NCI-H1417 (cell line): ENCODE data around the gene C1orf167.

Source experiments
- DNase-seq, 3 experiments: peaks; one replicate each; lab custom pipeline; 2025; lab: John Stamatoyannopoulos, UW

C1orf167 gene

GRCh38 chr1:11761285-11761684, 708 bp upstream of the C1orf167 start:
- no peak for DNase-seq

GRCh38 chr1:11764115-11764514, 2.1 kb downstream of the C1orf167 start:
- DNase-seq = no peak

DNA sequence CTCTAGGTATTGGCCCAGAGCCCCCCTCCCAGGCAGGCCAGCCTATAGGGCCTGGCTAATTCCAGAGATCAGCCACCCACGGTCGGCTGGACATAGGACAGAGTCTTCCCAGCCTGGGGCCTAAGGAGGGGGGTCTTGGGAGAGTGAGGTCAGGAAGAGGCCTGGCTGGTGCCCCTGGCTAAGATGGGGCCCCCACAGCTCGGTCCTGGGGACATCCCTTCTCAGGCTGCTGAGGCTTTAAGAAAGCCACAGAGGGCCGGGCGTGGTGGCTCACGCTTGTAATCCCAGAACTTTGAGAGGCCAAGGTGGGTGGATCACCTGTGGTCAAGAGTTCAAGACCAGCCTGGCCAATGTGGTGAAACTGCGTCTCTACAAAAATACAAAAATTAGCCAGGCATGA, 2.5 kb downstream of the C1orf167 start:
- no peak for DNase-seq

DNA sequence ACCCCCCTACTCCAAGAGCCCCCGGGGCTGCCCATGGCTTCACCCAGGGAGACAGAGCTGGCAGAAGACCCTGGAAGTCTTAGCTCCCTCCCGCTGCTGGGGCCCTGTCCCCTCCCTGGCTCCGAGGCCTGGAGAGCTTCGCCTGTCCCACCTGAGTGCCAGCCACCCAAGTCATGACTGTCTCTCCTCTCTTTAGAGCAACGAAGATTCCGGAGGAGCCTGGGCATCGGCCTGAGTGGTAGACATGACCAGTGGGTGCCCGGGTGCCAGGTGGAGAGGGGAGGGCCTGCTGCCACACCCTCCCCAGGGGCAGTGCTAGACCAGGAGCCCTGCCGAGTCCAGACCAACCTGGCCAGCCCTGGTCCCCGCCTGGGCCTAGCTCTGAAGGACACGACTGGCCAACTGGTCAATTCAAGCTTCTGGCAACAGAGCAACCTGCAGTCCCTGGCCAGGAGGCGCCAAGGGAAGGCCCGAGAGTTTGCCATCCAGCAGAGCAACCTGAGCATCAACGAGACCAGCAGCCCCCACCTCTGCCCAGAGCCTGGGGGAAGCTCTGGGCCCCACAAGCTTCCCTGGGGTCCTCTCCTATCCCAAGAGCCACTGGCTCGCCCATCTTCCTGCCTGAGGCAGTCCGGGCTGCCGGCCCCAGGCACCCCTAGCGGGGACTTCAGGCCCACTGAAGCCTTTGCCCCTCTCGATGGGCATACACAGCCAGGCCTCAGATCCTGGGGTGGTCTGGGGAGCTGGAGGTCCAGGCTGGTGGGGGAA, 3.9 kb downstream of the C1orf167 start:
- no peak for DNase-seq

DNA sequence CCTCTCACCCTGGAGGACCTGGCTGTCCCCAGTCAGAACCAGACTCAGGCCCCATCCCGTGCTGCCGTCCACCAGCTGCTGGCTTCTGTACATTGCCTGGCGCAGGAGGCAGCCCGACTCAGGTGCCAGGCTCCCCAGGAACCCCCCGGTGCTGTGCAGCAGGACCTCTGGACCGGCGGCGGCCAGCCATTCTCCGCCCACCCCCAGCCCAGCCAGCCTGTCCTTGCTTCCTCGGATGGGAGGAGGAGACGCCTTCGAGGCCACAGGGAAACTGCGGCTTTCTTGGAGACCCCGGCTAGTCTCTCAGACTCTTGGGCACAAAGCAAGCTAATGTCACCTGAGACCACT, 4.4 kb downstream of the C1orf167 start:
- no peak for DNase-seq

DNA sequence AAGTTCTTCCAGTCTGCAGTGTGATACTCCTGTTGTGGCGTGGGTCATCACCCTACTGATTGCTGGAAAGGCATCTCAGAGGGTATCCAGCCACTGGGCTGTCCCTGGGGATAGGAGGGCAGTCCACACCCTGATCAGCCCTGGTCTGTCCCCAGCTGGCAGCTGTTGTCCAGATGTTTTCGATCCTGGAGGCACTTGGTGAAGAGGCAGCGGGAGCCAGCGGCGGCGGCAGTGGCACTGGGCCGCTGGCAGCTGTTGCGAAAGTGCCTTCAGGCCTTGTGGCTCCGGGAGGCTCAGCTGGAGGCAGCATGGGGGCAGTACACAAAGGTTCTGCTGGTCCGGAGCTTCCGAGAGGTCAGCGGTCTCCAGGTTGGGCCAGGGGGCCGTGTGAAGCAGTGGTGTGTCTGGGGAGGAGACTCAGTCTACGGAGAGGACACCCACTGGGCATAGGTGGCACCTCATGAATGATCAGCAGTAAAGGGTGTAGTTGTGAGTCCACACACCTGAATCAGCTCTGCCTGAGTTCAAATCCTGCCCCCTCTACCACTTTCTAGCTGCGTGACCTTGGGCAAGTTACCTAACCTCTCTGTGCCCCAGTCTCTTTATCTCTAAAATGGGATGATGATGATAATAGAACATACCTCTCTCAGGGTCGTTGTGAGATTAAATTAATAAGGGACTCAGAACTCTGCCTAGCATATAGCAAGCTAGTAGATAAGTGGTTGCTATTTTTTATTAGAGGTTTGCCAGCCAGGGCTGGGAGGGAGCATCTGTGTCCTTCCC, 6.1 kb downstream of the C1orf167 start:
- no peak for DNase-seq

GRCh38 chr1:11768821-11769220, 6.8 kb downstream of the C1orf167 start:
- no peak for DNase-seq

- no peak for DNase-seq
These were observed 7.3 kb downstream of the C1orf167 start for GRCh38 chr1:11769274-11769673.

DNA sequence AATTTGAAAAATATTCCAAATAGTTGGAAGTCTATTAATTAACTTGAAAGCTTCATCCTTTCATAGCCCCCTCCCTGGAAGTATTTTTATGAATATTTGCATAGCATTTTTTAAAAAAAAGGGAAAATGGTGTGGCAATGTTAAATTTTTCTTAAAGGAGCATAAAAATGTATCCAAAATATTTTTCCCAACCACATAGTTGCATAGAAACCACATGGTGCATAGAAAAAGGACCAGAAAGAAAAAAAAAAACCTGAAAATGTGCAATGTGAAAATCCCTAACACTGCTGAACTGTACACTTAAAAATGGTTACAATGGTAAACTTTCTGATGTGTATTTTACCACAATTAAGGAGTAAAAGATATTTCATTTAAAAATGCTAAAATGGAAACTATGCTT, 8.0 kb downstream of the C1orf167 start:
- DNase-seq = no peak

DNA sequence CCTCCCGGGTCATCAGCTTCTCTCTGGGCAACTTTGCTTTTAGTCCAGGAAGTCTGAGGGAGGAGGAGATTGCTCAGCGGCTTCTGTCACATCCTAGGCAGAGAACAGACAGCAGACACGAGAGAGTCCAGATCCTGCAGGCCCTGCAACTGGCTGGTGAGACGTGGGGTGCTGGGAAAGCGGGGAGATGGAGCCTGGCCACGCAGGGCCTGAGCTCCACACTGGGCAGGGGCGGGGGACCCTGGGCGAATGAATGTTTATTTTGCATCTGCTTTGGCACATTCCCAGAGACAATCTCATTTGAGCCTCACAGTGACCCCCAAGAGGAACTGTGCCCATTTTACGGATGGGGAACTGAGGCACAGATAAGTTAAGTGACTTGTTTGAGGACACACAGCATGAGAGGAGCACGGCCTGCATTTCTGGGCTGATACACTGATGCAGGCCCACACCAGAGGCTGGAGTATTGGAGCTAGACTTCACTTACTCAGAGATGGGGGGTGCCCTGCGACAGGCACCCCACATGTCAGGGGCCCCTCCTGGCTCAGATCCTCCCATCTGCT, 9.6 kb downstream of the C1orf167 start:
- no peak for DNase-seq

GRCh38 chr1:11772458-11772857, 10.5 kb downstream of the C1orf167 start:
- no peak for DNase-seq

DNA sequence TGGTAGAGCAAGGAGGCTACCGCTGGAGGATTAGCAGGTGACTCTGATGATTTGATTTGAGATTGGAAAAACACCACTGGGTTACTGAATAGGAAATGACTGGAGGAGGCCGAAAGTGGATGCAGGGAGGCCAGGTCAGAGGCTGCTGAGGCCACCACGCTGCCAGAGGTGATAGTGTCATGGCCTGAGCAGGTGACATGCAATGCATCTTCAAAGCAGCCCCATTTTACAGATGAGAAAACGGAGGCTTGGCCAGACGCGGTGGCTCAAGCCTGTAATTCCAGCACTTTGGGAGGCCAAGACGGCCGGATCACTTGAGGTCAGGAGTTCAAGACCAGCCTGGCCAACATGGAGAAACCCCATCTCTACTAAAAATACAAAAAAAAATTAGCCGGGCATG, 12.8 kb downstream of the C1orf167 start:
- DNase-seq = no peak

DNA sequence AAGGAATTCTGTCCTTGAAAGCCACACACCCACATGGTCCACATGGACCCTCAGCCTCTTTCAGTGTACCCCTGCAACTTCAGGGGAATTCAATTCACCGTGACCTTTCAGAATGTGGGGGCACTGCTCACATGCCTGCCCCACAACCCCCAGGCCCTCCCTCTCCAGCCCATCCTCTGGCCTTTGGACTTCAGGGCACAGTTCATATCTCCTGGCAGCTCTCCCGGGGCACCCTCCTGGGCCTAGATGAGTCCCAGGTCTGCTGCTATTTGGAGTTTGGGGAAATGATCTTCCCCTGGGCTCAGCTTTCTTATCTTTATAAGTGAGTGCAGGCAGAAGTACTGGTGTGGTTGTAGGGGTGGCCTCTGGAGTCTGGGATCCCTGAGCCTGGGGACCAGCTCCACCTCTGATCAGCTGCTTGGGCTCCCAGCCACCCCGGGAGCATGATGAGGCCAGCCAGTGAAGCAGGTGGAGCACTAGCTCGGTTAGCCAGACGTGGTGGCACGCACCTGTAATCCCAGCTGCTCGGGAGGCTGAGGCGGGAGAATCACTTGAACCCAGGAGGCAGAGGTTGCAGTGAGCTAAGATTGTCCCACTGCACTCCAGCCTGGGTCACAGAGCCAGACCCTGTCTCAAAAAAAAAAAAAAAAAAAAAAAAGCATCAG, 15.8 kb downstream of the C1orf167 start:
- DNase-seq = no peak

GRCh38 chr1:11778336-11778735, 16.3 kb downstream of the C1orf167 start:
- no peak for DNase-seq

DNA sequence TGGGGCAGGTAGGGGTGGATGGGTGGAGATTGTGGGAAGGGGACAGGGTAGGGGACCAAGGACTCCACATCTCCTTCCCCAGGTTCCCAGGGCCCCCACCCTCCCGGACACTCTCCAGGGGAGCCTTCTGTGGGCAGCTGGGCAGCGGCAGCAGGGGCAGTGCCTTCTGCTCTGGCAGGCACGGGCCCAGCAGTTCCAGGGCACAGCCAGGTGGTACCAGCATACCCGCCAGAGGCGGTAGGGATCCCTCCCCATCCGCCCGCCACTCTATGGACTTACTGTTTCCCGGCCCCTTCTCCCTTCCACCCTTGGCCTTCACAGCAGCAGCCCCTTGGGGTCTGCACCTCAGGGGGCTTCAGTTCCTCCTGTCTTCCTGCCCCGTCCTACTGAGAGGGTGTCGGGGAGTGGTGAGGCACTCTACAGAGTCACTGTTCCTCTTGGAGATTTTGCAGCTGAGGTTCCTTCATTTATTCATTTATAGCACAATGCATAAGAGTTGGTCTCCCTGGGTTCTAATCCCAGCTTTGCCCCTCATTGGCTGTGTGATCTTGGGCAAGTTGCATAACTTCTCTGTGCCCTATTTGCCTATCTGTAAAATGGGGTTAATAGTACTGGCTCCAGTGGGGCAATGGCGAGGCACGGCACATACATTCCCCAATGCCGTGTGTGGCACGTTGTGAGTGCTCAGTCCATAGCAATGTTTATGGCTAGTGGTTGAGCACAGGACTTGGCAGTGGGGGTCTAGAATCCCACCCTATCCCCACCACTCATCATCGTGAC, 17.0 kb downstream of the C1orf167 start:
- DNase-seq = no peak

DNA sequence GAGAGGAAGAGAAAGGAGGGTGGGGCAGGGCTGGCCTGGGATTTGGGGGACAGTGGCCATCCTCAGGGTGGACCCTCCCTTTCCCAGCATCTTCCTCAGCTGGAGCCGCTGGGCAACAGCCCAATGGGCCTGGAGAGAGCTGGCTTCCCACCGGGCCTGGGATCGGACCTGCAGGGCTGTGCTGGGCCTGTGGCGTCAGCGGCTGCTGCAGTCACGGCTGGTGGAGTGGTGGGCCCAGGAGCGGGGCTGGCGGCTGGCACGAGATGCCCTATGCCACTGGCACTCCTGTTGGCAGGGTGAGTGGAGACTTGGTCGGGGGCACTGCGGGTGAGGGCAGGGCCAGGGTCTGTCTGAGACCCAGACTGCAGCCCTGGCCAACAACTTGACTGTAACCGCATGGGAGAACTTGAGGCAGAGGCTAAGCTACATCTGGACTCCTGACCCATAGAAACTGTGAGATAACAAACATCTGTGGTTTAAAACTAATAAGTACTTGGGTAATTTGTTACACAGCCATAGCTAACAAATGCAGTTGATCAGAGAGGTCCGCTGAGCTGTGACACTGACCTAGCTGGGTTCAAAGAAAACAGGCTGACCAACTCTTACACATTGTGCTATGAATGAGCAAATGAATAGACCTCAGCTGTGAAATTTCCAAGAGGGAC, 17.9 kb downstream of the C1orf167 start:
- no peak for DNase-seq

DNA sequence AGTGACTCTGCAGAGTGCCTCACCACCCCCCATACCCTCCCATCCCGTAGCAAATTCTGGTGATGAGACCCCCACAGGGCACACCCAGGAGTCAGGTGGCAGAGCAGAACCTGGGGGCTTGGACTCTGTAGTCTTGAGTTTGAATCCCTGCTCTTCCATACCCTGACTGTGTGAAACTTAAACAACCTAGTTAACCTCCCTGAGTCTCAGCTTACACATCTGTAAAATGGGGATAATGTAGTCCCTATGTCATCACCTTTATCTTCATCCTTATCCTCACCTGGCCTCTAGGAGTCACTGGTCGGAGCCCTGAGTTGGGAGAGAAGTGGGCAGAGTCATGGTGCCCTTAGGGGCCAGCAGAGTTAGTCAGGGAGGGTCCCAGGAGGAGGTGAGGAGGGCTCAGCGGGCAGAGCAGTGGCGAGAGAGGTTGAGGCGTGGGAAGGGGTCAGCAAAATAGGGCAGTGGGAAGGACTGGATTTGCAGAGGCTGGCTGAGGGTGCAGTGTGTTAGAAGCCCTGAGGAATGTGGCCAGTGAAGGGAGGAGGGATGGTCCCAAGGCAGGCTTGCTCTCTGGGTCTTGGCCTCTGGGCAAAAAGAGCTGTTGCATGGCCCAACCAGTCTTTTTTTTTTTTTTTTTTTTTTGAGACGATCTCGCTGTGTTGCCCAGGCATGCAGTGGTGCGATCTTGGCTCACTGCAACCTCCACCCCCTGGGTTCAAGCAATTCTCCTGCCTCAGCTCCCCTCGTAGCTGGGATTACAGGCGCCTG, 18.6 kb downstream of the C1orf167 start:
- no peak for DNase-seq

DNA sequence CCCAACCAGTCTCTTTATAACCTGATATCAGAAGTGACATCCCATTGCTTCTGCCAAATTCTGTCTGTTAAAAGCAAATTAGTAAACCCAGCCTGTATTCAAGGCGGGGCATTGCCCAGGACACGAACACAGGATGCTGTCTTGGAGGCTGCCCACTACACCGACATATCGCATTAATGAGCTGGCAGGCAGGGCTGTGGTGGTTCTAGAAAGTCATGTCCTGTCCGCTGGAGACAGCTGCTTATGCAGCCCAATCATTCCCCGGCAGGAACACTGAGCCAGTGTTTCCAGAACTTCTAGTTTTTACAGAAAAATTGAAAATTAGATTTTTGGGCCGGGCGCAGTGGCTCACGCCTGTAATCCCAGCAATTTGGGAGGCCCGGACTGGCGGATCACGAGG, 19.3 kb downstream of the C1orf167 start:
- DNase-seq = no peak

DNA sequence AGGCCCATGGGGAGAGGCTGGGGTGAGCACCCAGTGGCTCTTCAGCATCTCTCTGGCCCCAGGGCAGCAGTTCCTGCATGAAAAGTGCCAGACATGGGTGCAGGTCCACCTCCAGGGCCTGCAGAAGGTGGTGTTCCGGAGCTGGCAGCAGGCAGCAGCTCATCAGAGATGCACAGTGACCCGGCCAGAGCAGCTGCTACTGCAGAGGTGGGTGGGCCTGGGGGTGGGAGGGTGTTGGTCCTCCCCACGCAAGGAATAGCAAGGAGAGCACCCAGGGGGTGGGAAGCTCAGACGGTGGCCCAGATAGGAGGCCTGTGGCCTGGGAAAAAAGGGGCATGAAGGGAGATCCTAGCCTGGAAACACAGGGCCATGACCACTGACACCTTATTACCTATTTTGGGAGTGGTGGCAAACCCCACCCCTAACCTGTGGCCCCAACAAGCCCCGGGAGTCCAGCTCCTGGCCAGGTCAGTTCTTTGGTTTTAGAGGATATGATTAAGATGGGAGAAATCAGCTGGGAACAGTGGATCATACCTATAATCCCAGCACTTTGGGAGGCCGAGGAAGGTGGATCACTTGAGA, 20.2 kb downstream of the C1orf167 start:
- no peak for DNase-seq

GRCh38 chr1:11783556-11783955, 21.6 kb downstream of the C1orf167 start:
- no peak for DNase-seq
